ENCODE measurements around the gene TRIOBP.

TRIOBP gene

DNA sequence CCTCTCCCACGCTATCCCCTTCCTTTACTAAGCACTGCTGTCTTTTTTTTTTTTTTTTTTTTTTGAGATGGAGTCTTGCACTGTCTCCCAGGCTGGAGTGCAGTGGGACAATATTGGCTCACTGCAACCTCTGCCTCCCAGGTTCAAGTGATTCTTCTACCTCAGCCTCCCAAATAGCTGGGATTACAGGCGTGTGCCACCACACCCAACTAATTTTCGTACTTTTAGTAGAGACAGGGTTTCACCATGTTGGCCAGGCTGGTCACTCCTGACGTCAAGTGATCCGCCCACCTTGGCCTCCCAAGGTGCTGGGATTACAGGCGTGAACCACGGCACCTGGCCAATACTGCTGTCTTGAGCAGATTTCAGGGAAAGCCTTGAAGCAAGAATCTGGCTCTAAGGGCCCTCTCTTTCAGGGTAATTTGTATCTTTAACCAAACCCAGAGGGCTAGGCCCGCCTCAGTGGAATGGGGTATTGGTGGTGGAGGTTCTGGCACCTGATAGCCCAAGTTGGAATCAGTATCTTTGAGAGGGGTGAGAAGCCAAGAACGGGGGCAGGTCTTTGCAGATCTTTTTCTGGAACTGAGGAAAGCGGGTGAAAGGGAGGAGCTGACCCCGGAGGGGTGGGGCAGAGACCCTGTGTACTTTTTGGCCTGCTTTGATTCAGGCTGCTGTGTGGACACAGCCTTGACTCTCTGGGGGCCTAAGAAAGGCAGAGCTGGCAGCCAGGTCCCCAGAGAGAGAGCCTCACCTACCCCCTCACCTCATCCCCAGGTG, 37.0 kb downstream of the TRIOBP start:
- no peak for DNase-seq

DNA sequence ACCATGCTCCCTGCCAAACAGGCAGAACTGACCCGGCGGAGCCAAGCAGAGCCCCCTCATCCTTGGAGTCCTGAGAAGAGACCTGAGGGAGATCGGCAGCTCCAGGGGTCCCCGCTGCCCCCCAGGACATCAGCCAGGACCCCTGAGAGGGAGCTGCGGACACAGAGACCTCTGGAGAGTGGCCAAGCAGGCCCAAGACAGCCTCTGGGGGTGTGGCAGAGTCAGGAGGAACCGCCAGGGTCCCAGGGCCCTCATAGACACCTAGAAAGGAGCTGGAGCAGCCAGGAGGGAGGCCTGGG, 37.5 kb downstream of the TRIOBP start:
- no peak for DNase-seq

GRCh38 chr22:37734964-37735451, 38.2 kb downstream of the TRIOBP start:
- DNase-seq, result no peak

DNA sequence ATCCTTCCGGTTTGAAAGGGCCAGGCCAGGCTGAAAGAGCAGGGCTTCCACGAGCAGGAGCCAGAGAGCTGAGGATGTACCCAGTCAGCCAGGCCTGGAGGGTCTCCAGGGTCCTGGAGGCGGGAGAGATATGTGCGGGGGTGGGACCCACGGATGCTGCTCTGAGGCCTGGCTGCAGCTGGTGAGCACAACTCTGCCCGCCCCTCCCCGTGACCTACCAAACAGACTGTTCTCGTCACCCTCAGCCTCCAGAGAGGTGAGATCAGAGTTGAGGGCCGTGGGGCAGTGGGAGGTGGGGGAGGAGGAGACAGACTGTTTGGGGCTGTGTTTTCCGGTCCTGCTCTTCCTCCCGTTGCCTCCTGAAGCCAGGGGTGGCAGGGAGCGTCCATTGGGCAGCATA, 42.2 kb downstream of the TRIOBP start:
- DNase-seq, result no peak

DNA sequence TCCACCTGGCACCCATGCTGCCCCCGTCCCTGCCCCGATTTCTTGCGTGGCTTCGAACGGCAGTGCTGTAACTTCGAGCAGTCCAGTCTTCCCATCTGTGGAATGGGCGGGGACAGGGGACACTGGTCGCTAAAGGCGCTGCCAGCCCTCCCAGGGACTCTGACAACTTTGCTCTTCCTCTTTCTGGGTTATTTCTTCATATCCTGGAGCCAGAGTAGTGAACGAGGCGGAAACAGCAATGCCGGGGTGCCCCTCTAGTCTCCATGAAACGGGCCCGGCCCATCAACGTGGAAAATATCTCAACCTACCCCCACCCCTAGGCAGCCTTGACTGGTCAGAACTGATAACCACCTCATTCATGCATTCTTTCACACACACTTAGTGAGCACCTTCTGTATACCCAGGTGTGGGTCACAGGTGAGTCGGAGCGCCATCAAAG, 42.8 kb downstream of the TRIOBP start:
- no peak for DNase-seq

DNA sequence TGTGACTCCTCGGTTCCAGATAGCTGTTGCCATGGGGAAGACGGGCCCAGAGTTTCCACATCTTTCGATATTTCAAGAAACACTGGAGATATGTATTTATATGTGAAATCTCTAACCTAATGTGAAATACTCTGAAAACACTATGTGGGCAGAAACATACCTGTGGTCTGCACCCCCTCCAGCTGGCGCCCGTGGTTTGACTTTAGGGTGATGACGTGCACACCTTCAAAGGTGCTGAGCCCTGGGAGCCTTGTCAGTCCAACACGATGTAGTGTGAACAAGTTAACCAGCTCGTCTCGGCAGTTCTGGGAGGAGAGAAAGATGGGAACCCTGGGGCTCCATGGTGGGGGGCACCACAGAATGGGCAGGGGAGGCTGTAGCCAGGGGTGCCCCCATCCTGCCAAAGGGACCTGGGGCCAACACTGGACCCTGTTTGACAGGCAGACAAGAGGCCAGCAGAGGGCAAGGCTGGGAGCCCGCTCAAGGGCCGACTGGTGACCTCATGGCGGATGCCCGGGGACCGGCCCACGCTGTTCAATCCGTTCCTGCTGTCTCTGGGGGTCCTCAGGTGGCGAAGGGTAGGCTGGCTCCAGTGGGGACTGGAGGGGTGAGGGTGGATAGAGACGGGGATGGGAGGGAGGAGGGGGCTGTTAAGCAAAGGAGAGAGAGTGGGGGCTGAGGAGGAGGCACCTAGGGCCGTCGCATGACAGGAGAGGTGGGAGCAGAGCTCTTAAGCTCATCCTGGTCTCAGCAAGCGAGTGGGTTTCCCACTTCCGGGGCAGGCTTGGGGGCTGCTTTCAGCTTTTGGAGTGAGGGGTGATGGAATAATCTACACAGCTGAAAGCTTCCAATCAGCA, 43.8 kb downstream of the TRIOBP start:
- no peak for DNase-seq

DNA sequence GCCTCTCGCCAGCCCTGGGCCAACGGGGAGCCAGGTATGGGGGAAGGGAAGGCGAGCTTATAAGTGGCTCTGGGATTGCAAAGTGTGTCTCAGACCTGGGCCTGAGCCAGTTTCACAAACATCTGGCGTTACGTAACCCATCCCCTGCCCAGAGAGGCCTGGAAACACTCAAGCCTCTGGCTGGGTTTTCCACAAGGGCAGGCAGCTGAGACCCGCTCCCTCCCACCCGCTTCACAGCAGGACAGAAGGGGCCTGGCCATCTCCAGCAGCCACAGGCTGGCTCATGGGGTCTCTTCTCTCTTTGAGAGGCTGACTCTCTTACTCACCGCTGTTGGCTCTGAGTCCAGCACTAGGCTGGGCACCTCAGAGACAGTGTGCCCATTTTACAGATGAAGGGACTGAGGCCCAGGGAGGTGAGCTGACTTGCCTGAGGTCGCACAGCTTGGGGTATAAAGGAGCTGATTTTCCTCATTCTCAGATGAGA, 44.5 kb downstream of the TRIOBP start:
- no peak for DNase-seq

GRCh38 chr22:37742376-37743171, 45.7 kb downstream of the TRIOBP start:
- no peak for DNase-seq

GRCh38 chr22:37744589-37744988, 47.7 kb downstream of the TRIOBP start:
- no peak for DNase-seq

GRCh38 chr22:37745548-37746365, 48.9 kb downstream of the TRIOBP start:
- DNase-seq, result peak; percentile 83

DNA sequence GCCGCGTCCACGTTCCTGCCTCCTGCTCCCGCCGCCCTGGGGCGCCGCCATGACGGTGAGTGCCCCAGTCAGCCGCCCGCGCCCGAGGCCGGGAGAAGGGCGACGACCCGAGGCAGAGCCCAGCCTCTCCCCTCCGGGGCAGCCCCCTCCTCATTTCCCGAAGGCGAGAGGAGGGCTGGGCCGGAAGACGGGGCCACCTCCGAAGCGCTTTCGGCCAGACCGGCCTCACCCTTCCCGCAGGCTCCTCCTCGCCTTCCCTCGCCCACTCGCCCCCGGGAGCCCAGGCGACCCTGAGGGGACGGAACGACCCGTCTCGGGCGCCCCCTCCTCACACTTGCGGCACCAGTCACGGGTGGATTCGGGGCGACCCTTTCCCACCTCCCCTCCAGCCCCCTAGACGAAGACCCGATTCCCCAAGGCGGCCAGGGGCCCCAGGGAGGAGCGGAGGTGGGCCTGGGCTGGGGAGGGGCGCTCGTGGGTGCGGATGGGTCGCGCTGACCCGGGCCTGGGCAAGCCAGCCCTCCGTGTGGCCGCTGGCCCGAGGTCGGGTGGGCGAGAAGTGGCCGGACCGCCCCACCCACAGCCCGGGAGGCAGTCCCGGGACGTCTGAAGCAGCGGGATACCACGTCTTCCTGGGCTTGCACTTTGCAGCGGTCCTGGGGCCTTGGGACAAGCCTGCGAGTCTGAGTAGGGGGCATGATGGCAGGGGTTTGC, 49.7 kb downstream of the TRIOBP start:
- DNase-seq, result no peak

- no peak for DNase-seq
Observed at GRCh38 chr22:37747080-37747714, 50.3 kb downstream of the TRIOBP start.

- no peak for DNase-seq
Observed at GRCh38 chr22:37747715-37748100, 50.9 kb downstream of the TRIOBP start.

GRCh38 chr22:37748659-37749058, 51.8 kb downstream of the TRIOBP start:
- no peak for DNase-seq

GRCh38 chr22:37749226-37749625, 52.4 kb downstream of the TRIOBP start:
- no peak for DNase-seq

DNA sequence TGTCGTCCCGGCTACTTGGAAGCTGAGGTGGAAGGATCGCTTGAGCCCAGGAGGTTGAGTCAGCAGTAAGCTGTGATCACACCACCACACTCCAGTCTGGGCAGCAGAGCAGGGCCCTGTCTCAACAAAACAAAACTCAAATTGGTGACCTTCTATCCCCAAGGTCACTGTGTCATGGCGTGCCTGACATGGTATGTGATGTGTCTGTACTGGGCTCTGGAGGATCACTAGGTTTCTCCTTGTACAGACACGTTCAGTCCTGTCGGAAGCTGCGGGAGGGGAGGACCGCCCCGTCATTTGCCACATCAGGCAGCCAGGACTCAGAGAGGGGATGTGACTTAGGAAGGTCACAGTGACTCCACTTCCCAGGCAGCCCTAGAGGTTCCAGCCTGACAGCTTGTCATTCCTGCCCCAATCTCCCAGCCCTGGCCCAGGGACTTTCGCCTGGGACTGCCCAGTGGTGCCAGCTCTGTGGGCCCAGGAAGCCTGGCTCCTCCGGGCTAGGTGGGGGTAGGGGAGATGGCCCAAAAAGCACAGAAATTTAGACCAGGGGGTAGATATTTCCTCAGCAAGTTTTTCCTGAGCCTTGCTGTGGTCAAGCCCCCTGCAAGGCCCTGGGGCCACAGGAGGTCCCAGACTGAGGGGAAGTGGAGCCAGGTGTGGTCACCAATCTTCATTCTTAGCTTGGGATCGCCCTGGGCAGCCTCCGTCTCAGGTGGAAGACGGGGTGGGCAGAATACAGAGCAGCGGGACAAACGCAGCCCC, 53.2 kb downstream of the TRIOBP start:
- DNase-seq, result no peak

DNA sequence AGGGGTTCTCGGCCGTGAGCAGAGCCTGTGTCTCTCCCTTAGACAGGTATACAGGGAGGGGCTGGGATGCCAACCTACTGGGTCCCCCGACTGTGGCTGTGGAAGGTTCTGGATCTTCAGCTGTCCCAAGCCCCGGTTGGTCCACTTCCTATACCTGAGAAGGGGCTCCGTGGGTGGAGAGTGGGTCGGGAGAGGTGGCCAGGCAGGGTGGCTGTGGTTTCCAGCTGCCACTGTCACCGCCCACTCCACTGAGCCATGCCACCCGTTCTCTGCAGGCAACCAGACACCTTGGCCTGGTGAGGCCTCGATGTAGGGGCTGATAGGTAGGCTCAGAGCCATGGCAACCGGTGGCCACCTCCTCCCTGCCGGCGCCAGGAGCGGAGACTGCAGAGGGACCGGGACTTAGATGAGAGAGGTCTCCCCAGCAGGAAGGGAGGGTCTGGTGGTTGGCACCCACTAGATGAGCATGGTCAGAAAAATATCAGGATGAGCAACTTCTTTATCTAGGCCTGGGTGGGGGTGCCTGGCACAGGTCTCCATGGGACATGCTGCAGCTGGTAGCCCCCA, 53.8 kb downstream of the TRIOBP start:
- no peak for DNase-seq

- DNase-seq, result no peak
Observed at GRCh38 chr22:37751449-37752188, 54.8 kb downstream of the TRIOBP start.

Measured in activated effector memory CD4-positive, alpha-beta T cell treated with Interleukin-2 at 50 U/mL for 16 hours (primary cell).